ENCODE data around the gene FAM83G.
"Not testable (repeated sequence)": the region's sequence is repeated elsewhere in the genome, so short reads cannot be mapped to it uniquely, and the experiment has no call there.

The FAM83G gene

GRCh38 chr17:19040350-19040749, 35.8 kb upstream of the FAM83G start:
- H3K36me3 ChIP-seq (replicated peaks in 1 of 2; ENCODE audit: control insufficient read depth in 2 of 2, insufficient read depth in 2 of 2, low read length in 2 of 2); H3K4me1 ChIP-seq (ENCODE audit: control insufficient read depth in 2 of 2, insufficient read depth in 1 of 2, low read depth in 1 of 2, low read length in 2 of 2); H3K4me3 ChIP-seq (ENCODE audit: low read length in 2 of 2); H2BK5ac ChIP-seq (ENCODE audit: low read length); H3K23ac ChIP-seq (ENCODE audit: low read depth, low read length, poor library complexity); H3K4me2 ChIP-seq (ENCODE audit: insufficient read depth, low read length, poor library complexity, severe bottlenecking); H3K79me1 ChIP-seq (ENCODE audit: low read depth, low read length); H3K9ac ChIP-seq (ENCODE audit: low read depth, low read length, poor library complexity); H2BK120ac ChIP-seq (ENCODE audit: low read depth, low read length); H3K4ac ChIP-seq (ENCODE audit: low read length); H2BK12ac ChIP-seq (ENCODE audit: low read length); H3K18ac ChIP-seq (ENCODE audit: low read length); H3K9me3 ChIP-seq (replicated peaks in 1 of 2; ENCODE audit: control insufficient read depth in 2 of 2, insufficient read depth in 1 of 2, low read depth in 1 of 2, low read length in 2 of 2); DNase-seq (ENCODE audit: low spot score); H3K14ac ChIP-seq (ENCODE audit: low read length); H4K8ac ChIP-seq (ENCODE audit: low read depth, low read length); H2BK15ac ChIP-seq (ENCODE audit: low read length); H4K91ac ChIP-seq (ENCODE audit: low read depth, low read length, poor library complexity); H3K27ac ChIP-seq (replicated peaks; ENCODE audit: low read length); H2AFZ ChIP-seq (ENCODE audit: low read length); H3K27me3 ChIP-seq (ENCODE audit: control insufficient read depth in 3 of 3, insufficient read depth in 3 of 3, low read depth in 1 of 3, low read length in 3 of 3); H2AK5ac ChIP-seq (ENCODE audit: low read depth, low read length): not testable (repeated sequence)
- no CpG with 5 or more reads among the region's 9 CpGs for WGBS, 2 donors (ENCODE audit: extremely low coverage in 2 of 2, insufficient read length in 2 of 2, insufficient replicate concordance in 1 of 2)

DNA sequence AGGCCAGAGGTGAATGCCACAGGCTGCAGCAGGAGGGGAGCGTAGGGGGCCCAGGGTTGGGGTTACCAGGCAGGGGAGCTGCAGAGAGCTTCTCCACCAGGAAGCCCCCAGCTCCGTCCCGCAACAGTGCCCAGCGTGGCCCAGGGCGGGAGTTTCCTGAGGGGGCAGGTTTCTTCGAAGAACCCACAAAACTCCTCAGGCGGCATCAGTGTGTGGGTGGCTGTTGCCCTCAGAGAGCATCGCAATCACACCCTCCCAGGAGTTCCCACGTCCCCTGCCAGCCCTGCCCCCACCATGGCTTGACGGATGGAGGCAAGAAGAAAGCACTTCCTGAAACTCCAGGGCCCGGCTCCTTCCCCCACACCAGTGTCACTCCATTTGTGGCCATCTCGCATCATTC, 34.2 kb upstream of the FAM83G start:
- not testable (repeated sequence) for H2BK5ac ChIP-seq (ENCODE audit: low read length); H3K79me1 ChIP-seq (ENCODE audit: low read depth, low read length); H2BK120ac ChIP-seq (ENCODE audit: low read depth, low read length); H4K8ac ChIP-seq (ENCODE audit: low read depth, low read length); H3K4ac ChIP-seq (ENCODE audit: low read length); H3K27ac ChIP-seq (replicated peaks; ENCODE audit: low read length); H2BK15ac ChIP-seq (ENCODE audit: low read length); H3K4me1 ChIP-seq (ENCODE audit: control insufficient read depth in 2 of 2, insufficient read depth in 1 of 2, low read depth in 1 of 2, low read length in 2 of 2); H3K18ac ChIP-seq (ENCODE audit: low read length); H2AFZ ChIP-seq (ENCODE audit: low read length); H2AK5ac ChIP-seq (ENCODE audit: low read depth, low read length); H3K14ac ChIP-seq (ENCODE audit: low read length); H3K9me3 ChIP-seq (replicated peaks in 1 of 2; ENCODE audit: control insufficient read depth in 2 of 2, insufficient read depth in 1 of 2, low read depth in 1 of 2, low read length in 2 of 2); H3K36me3 ChIP-seq (replicated peaks in 1 of 2; ENCODE audit: control insufficient read depth in 2 of 2, insufficient read depth in 2 of 2, low read length in 2 of 2); H4K91ac ChIP-seq (ENCODE audit: low read depth, low read length, poor library complexity); H3K4me2 ChIP-seq (ENCODE audit: insufficient read depth, low read length, poor library complexity, severe bottlenecking); DNase-seq (ENCODE audit: low spot score); H3K9ac ChIP-seq (ENCODE audit: low read depth, low read length, poor library complexity); H3K23ac ChIP-seq (ENCODE audit: low read depth, low read length, poor library complexity); H3K27me3 ChIP-seq (ENCODE audit: control insufficient read depth in 3 of 3, insufficient read depth in 3 of 3, low read depth in 1 of 3, low read length in 3 of 3); H2BK12ac ChIP-seq (ENCODE audit: low read length); H3K4me3 ChIP-seq (ENCODE audit: low read length in 2 of 2)
- no CpG with 5 or more reads among the region's 12 CpGs for WGBS, 2 donors (ENCODE audit: extremely low coverage in 2 of 2, insufficient read length in 2 of 2, insufficient replicate concordance in 1 of 2)

GRCh38 chr17:19038007-19038406, 33.4 kb upstream of the FAM83G start:
- not testable (repeated sequence) for H2BK15ac ChIP-seq (ENCODE audit: low read length); H3K9ac ChIP-seq (ENCODE audit: low read depth, low read length, poor library complexity); H4K8ac ChIP-seq (ENCODE audit: low read depth, low read length); H2BK5ac ChIP-seq (ENCODE audit: low read length); DNase-seq (ENCODE audit: low spot score); H3K9me3 ChIP-seq (replicated peaks in 1 of 2; ENCODE audit: control insufficient read depth in 2 of 2, insufficient read depth in 1 of 2, low read depth in 1 of 2, low read length in 2 of 2); H3K4me3 ChIP-seq (ENCODE audit: low read length in 2 of 2); H3K4me2 ChIP-seq (ENCODE audit: insufficient read depth, low read length, poor library complexity, severe bottlenecking); H3K4ac ChIP-seq (ENCODE audit: low read length); H3K18ac ChIP-seq (ENCODE audit: low read length); H3K79me1 ChIP-seq (ENCODE audit: low read depth, low read length); H3K36me3 ChIP-seq (replicated peaks in 1 of 2; ENCODE audit: control insufficient read depth in 2 of 2, insufficient read depth in 2 of 2, low read length in 2 of 2); H3K4me1 ChIP-seq (ENCODE audit: control insufficient read depth in 2 of 2, insufficient read depth in 1 of 2, low read depth in 1 of 2, low read length in 2 of 2); H3K14ac ChIP-seq (ENCODE audit: low read length); H2AK5ac ChIP-seq (ENCODE audit: low read depth, low read length); H3K23ac ChIP-seq (ENCODE audit: low read depth, low read length, poor library complexity); H2BK120ac ChIP-seq (ENCODE audit: low read depth, low read length); H3K27me3 ChIP-seq (ENCODE audit: control insufficient read depth in 3 of 3, insufficient read depth in 3 of 3, low read depth in 1 of 3, low read length in 3 of 3); H2BK12ac ChIP-seq (ENCODE audit: low read length); H2AFZ ChIP-seq (ENCODE audit: low read length); H4K91ac ChIP-seq (ENCODE audit: low read depth, low read length, poor library complexity); H3K27ac ChIP-seq (replicated peaks; ENCODE audit: low read length)
- no CpG with 5 or more reads among the region's 17 CpGs for WGBS, 2 donors (ENCODE audit: extremely low coverage in 2 of 2, insufficient read length in 2 of 2, insufficient replicate concordance in 1 of 2)

GRCh38 chr17:19037547-19037946, 33.0 kb upstream of the FAM83G start:
- no CpG with 5 or more reads among the region's 6 CpGs for WGBS, 2 donors (ENCODE audit: extremely low coverage in 2 of 2, insufficient read length in 2 of 2, insufficient replicate concordance in 1 of 2)
- H3K4me1 ChIP-seq (ENCODE audit: control insufficient read depth in 2 of 2, insufficient read depth in 1 of 2, low read depth in 1 of 2, low read length in 2 of 2); H4K8ac ChIP-seq (ENCODE audit: low read depth, low read length); H3K9me3 ChIP-seq (replicated peaks in 1 of 2; ENCODE audit: control insufficient read depth in 2 of 2, insufficient read depth in 1 of 2, low read depth in 1 of 2, low read length in 2 of 2); H3K4ac ChIP-seq (ENCODE audit: low read length); H2AFZ ChIP-seq (ENCODE audit: low read length); H3K79me1 ChIP-seq (ENCODE audit: low read depth, low read length); H2BK120ac ChIP-seq (ENCODE audit: low read depth, low read length); H3K18ac ChIP-seq (ENCODE audit: low read length); H3K27me3 ChIP-seq (ENCODE audit: control insufficient read depth in 3 of 3, insufficient read depth in 3 of 3, low read depth in 1 of 3, low read length in 3 of 3); H3K14ac ChIP-seq (ENCODE audit: low read length); DNase-seq (ENCODE audit: low spot score); H3K23ac ChIP-seq (ENCODE audit: low read depth, low read length, poor library complexity); H3K27ac ChIP-seq (replicated peaks; ENCODE audit: low read length); H3K36me3 ChIP-seq (replicated peaks in 1 of 2; ENCODE audit: control insufficient read depth in 2 of 2, insufficient read depth in 2 of 2, low read length in 2 of 2); H4K91ac ChIP-seq (ENCODE audit: low read depth, low read length, poor library complexity); H3K4me2 ChIP-seq (ENCODE audit: insufficient read depth, low read length, poor library complexity, severe bottlenecking); H2BK5ac ChIP-seq (ENCODE audit: low read length); H3K9ac ChIP-seq (ENCODE audit: low read depth, low read length, poor library complexity); H2BK12ac ChIP-seq (ENCODE audit: low read length); H2BK15ac ChIP-seq (ENCODE audit: low read length); H3K4me3 ChIP-seq (ENCODE audit: low read length in 2 of 2); H2AK5ac ChIP-seq (ENCODE audit: low read depth, low read length): not testable (repeated sequence)
